GM12891 (cell line): Measurements from ENCODE around the gene SND1.

Experiments
- POLR2A ChIP-seq: IDR thresholded peaks from 2 replicates; pipeline ENCODE4 v1.6.1; 2011; ENCODE audit warnings: low read depth, low read length, control low read depth
- POLR2AphosphoS5 ChIP-seq: IDR thresholded peaks from 2 replicates; pipeline ENCODE4 v1.6.1; 2011; ENCODE audit warnings: low read depth, low read length, control low read depth
- POU2F2 ChIP-seq: IDR thresholded peaks from 2 replicates; pipeline ENCODE4 v1.6.1; 2011; ENCODE audit warnings: low read depth, mild to moderate bottlenecking, control low read depth, low read length, moderate library complexity
- TAF1 ChIP-seq: IDR thresholded peaks from 2 replicates; pipeline ENCODE4 v1.6.1; 2011; ENCODE audit warnings: low read depth, low read length, control low read depth

DNA sequence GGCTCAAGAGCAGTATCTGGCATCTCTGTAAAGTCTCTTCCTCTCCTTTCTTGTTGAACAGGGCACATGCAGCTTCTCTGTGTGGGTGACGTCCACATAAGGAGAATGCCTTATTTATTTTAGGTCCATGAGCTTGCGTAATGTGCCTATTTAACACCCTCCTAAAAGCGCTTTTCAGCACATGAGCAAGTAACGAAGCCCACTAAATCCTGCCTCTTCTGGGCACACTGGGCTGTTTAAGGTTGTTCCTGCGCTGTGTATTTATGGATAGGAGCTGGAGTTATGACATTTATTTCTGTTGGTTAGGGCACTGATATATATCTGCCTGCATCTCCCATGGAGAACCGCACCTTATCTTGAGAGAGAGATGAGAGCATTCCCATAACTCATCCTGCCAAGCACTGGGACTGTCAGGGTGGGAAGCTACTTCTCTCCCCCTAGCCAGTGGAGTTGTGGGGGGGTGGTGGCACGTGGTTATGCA, 303.1 kb downstream of the SND1 start:
- TF ChIP-seq POLR2A (no peak), POLR2AphosphoS5 (no peak), TAF1 (no peak), POU2F2 (no peak)
